ENCODE data around the gene GAK. TPM values are rescaled to one million over a fixed set of nuclear protein-coding genes. Genes with fewer than 3 reads are reported as not detected.

The GAK gene
- total RNA-seq, 1 donor from 2014 or later: 27.6 TPM

DNA sequence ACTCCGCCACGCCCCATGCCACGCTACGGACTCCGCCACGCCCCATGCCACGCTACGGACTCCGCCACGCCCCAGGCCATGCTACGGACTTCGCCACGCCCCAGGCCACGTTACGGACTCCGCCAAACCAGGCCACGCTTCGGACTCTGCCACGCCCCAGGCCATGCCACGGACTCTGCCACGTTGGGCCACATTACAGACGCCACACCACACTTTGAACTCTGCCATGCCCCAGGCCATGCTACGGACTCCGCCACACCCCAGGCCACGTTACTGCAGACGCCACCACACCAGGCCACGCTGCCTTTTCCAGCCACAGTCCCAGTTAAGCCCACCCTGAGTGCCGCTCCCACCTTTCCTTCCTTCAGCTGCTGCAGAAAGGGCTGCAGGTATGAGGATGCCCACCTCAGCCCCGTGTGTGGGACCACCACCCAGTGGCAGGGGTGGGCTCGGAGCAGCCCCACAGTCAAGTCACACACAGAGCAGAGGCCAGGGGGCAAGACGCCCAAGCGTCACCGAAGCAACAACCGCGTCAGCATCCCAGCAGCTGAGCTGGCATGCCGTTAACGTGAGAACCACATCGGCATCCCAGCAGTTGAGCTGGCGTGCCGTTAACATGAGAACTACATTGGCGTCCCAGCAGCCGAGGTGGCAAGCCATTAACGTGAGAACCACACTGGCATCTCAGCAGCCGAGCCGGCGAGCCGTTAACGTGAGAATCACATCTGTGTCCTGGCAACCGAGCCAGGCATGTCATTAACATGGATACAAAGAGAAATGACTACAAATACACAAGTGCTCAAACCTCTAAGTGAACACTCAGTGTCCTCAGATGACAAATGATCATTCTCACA, 26.4 kb downstream of the GAK start:
- Histone ChIP-seq H3K9me3 (ENCODE audit: low read depth) (no peaks in the 10 kb centered on the region), H3K4me2 (no peak overlapping the region), H3K36me3 (no peaks in the 10 kb centered on the region), H3K27ac (no peak overlapping the region), H3K4me1 (no peaks in the 10 kb centered on the region), H3K79me2 (ENCODE audit: low read depth) (no peaks in the 10 kb centered on the region), H2AFZ (replicated peaks) (no peak overlapping the region), H3K27me3 (no peaks in the 10 kb centered on the region), H4K20me1 (ENCODE audit: low read depth) (no peaks in the 10 kb centered on the region), H3K4me3 (no peak overlapping the region), H3F3A (ENCODE audit: low read depth) (peaks cover 5% of the 10 kb centered on the region), H3K9ac (no peak overlapping the region)
- TF ChIP-seq, protein P1, sequence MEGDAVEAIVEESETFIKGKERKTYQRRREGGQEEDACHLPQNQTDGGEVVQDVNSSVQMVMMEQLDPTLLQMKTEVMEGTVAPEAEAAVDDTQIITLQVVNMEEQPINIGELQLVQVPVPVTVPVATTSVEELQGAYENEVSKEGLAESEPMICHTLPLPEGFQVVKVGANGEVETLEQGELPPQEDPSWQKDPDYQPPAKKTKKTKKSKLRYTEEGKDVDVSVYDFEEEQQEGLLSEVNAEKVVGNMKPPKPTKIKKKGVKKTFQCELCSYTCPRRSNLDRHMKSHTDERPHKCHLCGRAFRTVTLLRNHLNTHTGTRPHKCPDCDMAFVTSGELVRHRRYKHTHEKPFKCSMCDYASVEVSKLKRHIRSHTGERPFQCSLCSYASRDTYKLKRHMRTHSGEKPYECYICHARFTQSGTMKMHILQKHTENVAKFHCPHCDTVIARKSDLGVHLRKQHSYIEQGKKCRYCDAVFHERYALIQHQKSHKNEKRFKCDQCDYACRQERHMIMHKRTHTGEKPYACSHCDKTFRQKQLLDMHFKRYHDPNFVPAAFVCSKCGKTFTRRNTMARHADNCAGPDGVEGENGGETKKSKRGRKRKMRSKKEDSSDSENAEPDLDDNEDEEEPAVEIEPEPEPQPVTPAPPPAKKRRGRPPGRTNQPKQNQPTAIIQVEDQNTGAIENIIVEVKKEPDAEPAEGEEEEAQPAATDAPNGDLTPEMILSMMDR (IDR thresholded peaks at IDR 0.05): no peak
- TF ChIP-seq EZH2phosphoT487 (IDR thresholded peaks at IDR 0.05): no peak
- TF ChIP-seq EZH2 (IDR thresholded peaks at IDR 0.05): no peak
- Mint-ChIP-seq H3K4me3 (no peak overlapping the region), H3K9me3 (peaks cover 2% of the 10 kb centered on the region), H3K27me3 (ENCODE audit: insufficient read depth, low read depth) (peaks cover 3% of the 10 kb centered on the region), H3K4me1 (no peaks in the 10 kb centered on the region), H3K36me3 (peaks cover 16% of the 10 kb centered on the region), H3K27ac (no peak overlapping the region)
- DNase-seq (ENCODE audit: low spot score): no peak

DNA sequence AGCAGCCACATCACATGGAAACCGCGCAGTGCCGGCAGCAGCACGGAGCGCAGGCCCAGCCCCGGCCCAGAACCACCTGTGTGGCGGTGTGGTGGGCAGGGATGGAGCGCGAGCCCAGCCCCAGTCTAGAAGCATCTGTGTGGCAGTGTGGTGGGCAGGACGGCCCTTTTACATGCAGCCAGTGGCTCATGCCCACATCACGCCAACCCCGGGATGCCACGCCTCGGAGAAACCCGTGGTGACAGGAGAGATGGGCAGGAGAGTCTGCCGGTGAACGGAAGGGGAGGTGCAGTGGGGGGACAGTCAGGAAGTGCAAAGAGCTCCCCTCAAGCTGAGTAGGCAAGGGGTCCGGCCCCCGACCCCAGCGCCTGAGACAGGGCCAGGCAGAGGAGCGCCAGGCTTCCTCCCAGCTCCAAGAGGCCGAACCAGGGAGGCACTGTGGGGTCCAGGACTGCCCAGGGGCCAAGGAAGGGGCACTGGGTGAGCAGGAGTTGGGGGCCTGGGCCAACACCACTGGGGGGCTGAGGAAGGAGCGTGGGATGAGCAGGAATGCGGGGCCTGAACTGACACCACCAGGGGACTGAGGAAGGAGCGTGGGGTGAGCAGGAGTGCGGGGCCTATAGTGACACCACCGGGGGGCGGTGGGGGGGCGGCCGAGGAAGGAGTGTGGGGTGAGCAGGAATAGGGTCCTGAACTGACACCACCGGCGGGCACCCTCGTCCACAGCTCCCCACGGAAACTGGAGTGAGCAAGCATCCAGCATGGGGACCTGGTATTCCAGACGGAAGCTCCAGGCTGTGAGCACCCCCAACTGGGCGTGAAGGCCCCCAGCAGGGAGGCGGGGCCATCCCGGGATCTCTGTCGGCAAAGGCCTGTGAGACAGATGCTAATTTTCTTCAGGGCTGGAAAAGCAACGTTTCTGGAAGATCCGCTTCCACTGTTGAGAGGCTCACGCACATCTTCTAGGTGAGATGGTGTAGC, 28.8 kb downstream of the GAK start:
- Histone ChIP-seq H3K4me1 (no peaks in the 10 kb centered on the region), H3K9me3 (ENCODE audit: low read depth) (no peaks in the 10 kb centered on the region), H2AFZ (replicated peaks) (no peak overlapping the region), H4K20me1 (ENCODE audit: low read depth) (no peaks in the 10 kb centered on the region), H3K79me2 (ENCODE audit: low read depth) (no peaks in the 10 kb centered on the region), H3K9ac (no peak overlapping the region), H3K27ac (no peak overlapping the region), H3K27me3 (no peaks in the 10 kb centered on the region), H3K36me3 (no peaks in the 10 kb centered on the region), H3K4me2 (no peak overlapping the region), H3K4me3 (no peak overlapping the region), H3F3A (ENCODE audit: low read depth) (peaks cover 5% of the 10 kb centered on the region)
- Mint-ChIP-seq H3K9me3 (peaks cover 2% of the 10 kb centered on the region), H3K4me1 (no peaks in the 10 kb centered on the region), H3K27ac (no peak overlapping the region), H3K27me3 (ENCODE audit: insufficient read depth, low read depth) (peaks cover 3% of the 10 kb centered on the region), H3K36me3 (peaks cover 16% of the 10 kb centered on the region), H3K4me3 (no peak overlapping the region)
- TF ChIP-seq EZH2 (IDR thresholded peaks at IDR 0.05): no peak
- TF ChIP-seq, protein P1 (IDR thresholded peaks at IDR 0.05): no peak
- TF ChIP-seq EZH2phosphoT487 (IDR thresholded peaks at IDR 0.05): no peak
- no peak for DNase-seq (ENCODE audit: low spot score)

DNA sequence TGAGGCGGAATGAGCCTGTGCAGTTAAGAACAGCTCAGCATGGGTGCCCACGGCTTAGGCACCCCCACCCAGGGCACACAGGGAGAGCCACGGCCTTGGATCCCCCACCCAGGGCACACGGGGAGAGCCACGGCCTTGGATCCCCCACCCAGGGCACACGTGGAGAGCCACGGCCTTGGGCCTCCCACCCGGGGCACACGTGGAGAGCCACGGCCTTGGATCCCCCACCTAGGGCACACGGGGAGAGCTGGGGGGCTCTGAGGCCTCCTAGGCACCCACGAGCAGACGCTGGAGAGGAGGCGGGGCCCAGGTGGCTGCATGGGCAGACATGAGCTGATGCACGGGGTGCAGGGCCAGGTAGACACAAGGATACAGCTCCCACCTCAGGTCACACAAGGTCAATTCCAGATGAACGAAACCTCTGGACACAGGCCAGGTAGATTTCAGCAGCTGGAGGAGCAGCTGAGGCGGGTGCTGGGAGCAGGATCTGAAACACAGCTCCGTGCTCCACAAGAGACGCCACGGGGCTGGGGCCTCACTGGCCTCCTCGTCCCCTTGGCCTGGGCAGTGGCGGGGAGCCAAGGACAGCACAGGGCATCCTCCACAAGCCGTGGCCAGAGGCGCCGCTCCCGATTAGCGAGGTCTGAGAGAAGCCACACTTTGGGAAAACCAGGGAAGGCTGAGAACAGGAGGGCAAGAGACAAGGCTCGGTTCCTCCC, 30.8 kb downstream of the GAK start:
- no peaks in the 10 kb centered on the region for H3K9me3 ChIP-seq (ENCODE audit: low read depth)
- peaks cover 20% of the 10 kb centered on the region for H3K36me3 Mint-ChIP-seq
- no peaks in the 10 kb centered on the region for H4K20me1 ChIP-seq (ENCODE audit: low read depth)

More for the DNA sequence above, 30.8 kb downstream of the GAK start:
- Histone ChIP-seq H2AFZ (replicated peaks) (no peak overlapping the region), H3K9ac (no peak overlapping the region), H3K4me3 (no peak overlapping the region), H3K4me1 (no peaks in the 10 kb centered on the region), H3K4me2 (no peak overlapping the region), H3K27ac (no peak overlapping the region), H3F3A (ENCODE audit: low read depth) (peaks cover 5% of the 10 kb centered on the region), H3K79me2 (ENCODE audit: low read depth) (no peaks in the 10 kb centered on the region), H3K27me3 (no peaks in the 10 kb centered on the region), H3K36me3 (no peaks in the 10 kb centered on the region)
- no peak for DNase-seq (ENCODE audit: low spot score)
- Mint-ChIP-seq H3K27me3 (ENCODE audit: insufficient read depth, low read depth) (peaks cover under 1% of the 10 kb centered on the region), H3K4me1 (no peaks in the 10 kb centered on the region), H3K4me3 (no peak overlapping the region), H3K27ac (no peak overlapping the region), H3K9me3 (peaks cover 2% of the 10 kb centered on the region)
- TF ChIP-seq, protein P1 (IDR thresholded peaks at IDR 0.05): no peak
- TF ChIP-seq EZH2 (IDR thresholded peaks at IDR 0.05) (no peak), EZH2phosphoT487 (IDR thresholded peaks at IDR 0.05) (no peak)
